HG03066 (cell line): Measurements from ENCODE around the gene TPCN1.
A peak's percentile ranks its signal among the peaks of the same experiment; 100 is the strongest.

Experiments
- ATAC-seq: cut with Tn5 transposase; IDR thresholded peaks from one replicate; pipeline ENCODE4 v1.9.1; 2021; ENCODE audit warnings: low read depth; ENCODE audit not compliant: unreplicated experiment

Gene TPCN1

GRCh38 chr12:113329022-113329790, 107.9 kb downstream of the TPCN1 start:
- ATAC-seq: no peak

GRCh38 chr12:113329791-113330417, 108.6 kb downstream of the TPCN1 start:
- no peak for ATAC-seq

- ATAC-seq: no peak
Observed at GRCh38 chr12:113330505-113330904, 109.2 kb downstream of the TPCN1 start.

GRCh38 chr12:113332688-113333417, 111.6 kb downstream of the TPCN1 start:
- no peak for ATAC-seq

GRCh38 chr12:113333418-113333750, 112.1 kb downstream of the TPCN1 start:
- no peak for ATAC-seq

GRCh38 chr12:113333877-113334785, 112.9 kb downstream of the TPCN1 start:
- peak; percentile 14 for ATAC-seq

- peak; percentile 93 for ATAC-seq
Observed at GRCh38 chr12:113334786-113335539, 113.7 kb downstream of the TPCN1 start, which contains the start of gene SLC8B1. SLC8B1 (minus strand) TSS chr12:113335109; CDS start chr12:113332878, 2,231 bp downstream.

GRCh38 chr12:113339540-113339939, 118.3 kb downstream of the TPCN1 start:
- ATAC-seq: no peak

GRCh38 chr12:113340061-113340460, 118.8 kb downstream of the TPCN1 start:
- no peak for ATAC-seq

- ATAC-seq: no peak
Observed at GRCh38 chr12:113341535-113341934, 120.3 kb downstream of the TPCN1 start.

- ATAC-seq: no peak
Observed at GRCh38 chr12:113345318-113345717, 124.1 kb downstream of the TPCN1 start.

GRCh38 chr12:113346353-113346752, 125.1 kb downstream of the TPCN1 start:
- no peak for ATAC-seq

- ATAC-seq: no peak
Observed at GRCh38 chr12:113347107-113347506, 125.8 kb downstream of the TPCN1 start.

- ATAC-seq: no peak
Observed at GRCh38 chr12:113347892-113348291, 126.6 kb downstream of the TPCN1 start.
